ENCODE results near the gene UTS2B. TPM values are rescaled to one million over a fixed set of nuclear protein-coding genes. Genes with fewer than 3 reads are reported as not detected.

UTS2B gene
- total and polyA plus RNA-seq, 2 of the 13 experiments (the other 11 are each of a cell fraction or from before 2014, with no cell fraction given), result 0.03 to 0.46 TPM

- no peaks in the 10 kb centered on the region for H3K4me1 ChIP-seq (ENCODE audit: insufficient read depth, low read length)
- H3K9ac ChIP-seq (ENCODE audit: insufficient read depth, low read depth, low read length), result no peak overlapping the region
- BruUV-seq (replicated peaks), result no TSS peak
- no peaks in the 10 kb centered on the region for H4K20me1 ChIP-seq (ENCODE audit: insufficient read depth, low read length)
- in situ Hi-C loops (cut with HindIII; ENCODE audit: extremely low pct_ligation_motif_present, low pct_unique_long_range_greater_than_20kb) (no loop called here), intact Hi-C loops (cut with micrococcal nuclease; ENCODE audit: unreplicated experiment) (no loop called here)
- no peak overlapping the region for H3K4me3 ChIP-seq (replicated peaks in 1 of 3; ENCODE audit: insufficient read depth in 1 of 3, low read depth in 2 of 3, low read length in 3 of 3)
- no peak for DNase-seq (ENCODE audit: low spot score)
- no peak overlapping the region for H2AFZ ChIP-seq (ENCODE audit: low read length)
- TF ChIP-seq KAT7 (CRISPR knock-in tag; IDR thresholded peaks at IDR 0.05; ENCODE audit: borderline replicate concordance), result no peak
- no peak overlapping the region for H3K4me2 ChIP-seq (ENCODE audit: low read depth, low read length)
- ChIA-PET CTCF (ENCODE audit: low intra/inter-chr PET ratio, low total read pairs) (no interaction called here), POLR2A (no interaction called here)
- no peaks in the 10 kb centered on the region for H3K36me3 ChIP-seq (replicated peaks in 1 of 2; ENCODE audit: control insufficient read depth in 1 of 2, insufficient read depth in 2 of 2, low read length in 2 of 2)
- 55% methylated on average over 5 of the region's 5 CpGs for WGBS (ENCODE audit: low lambda C conversion rate)
- H3K9me3 ChIP-seq (ENCODE audit: low read length), result no peaks in the 10 kb centered on the region
- no peak overlapping the region for H3K27ac ChIP-seq (ENCODE audit: extremely low read length, insufficient read depth, low read length)
- ATAC-seq, result no peak
- H3K79me2 ChIP-seq (ENCODE audit: insufficient read depth, low read length), result no peaks in the 10 kb centered on the region
- FAIRE-seq, result no peak
- no peaks in the 10 kb centered on the region; a peak in 1 of 5 replicates for H3K27me3 ChIP-seq (ENCODE audit: control insufficient read depth in 1 of 2, insufficient read depth in 2 of 2, low read length in 2 of 2)
Observed at GRCh38 chr3:191292243-191293015, 37.9 kb downstream of the UTS2B start.

GRCh38 chr3:191290311-191291025, 39.9 kb downstream of the UTS2B start:
- H2AFZ ChIP-seq (ENCODE audit: low read length), result no peak overlapping the region
- no peak for FAIRE-seq
- no TSS peak for BruUV-seq (replicated peaks)
- TF ChIP-seq JDP2 (CRISPR knock-in tag; IDR thresholded peaks at IDR 0.05; ENCODE audit: borderline replicate concordance) (no peak), AGO1 (IDR thresholded peaks at IDR 0.05; ENCODE audit: low read depth, low read length, poor library complexity, severe bottlenecking) (no peak), SNAPC5 (CRISPR knock-in tag; IDR thresholded peaks at IDR 0.05; ENCODE audit: borderline replicate concordance) (no peak), NCOA1 (CRISPR knock-in tag; IDR thresholded peaks at IDR 0.05) (no peak), E2F1 (CRISPR knock-in tag; IDR thresholded peaks at IDR 0.05) (no peak), TP53 (CRISPR knock-in tag; conservative IDR thresholded peaks at IDR 0.05) (no peak), GFI1 (CRISPR knock-in tag; IDR thresholded peaks at IDR 0.05; ENCODE audit: borderline replicate concordance) (no peak), TMF1 (CRISPR knock-in tag; IDR thresholded peaks at IDR 0.05; ENCODE audit: low read depth) (no peak), ZNF513 (CRISPR knock-in tag; conservative IDR thresholded peaks at IDR 0.05) (no peak), ZNF562 (CRISPR knock-in tag; IDR thresholded peaks at IDR 0.05; ENCODE audit: borderline replicate concordance) (no peak), ZNF724P (CRISPR knock-in tag; IDR thresholded peaks at IDR 0.05; ENCODE audit: borderline replicate concordance) (no peak), RXRA (CRISPR knock-in tag; IDR thresholded peaks at IDR 0.05) (no peak), SMARCC2 (IDR thresholded peaks at IDR 0.05) (no peak), FOXK1 (CRISPR knock-in tag; IDR thresholded peaks at IDR 0.05; ENCODE audit: borderline replicate concordance, low read depth) (no peak)

More at GRCh38 chr3:191290311-191291025, 39.9 kb downstream of the UTS2B start:
- ATAC-seq (no peak), DNase-seq (ENCODE audit: low spot score) (no peak)
- Histone ChIP-seq H3K27ac (ENCODE audit: extremely low read length, insufficient read depth, low read length) (no peak overlapping the region), H3K4me2 (ENCODE audit: low read depth, low read length) (no peak overlapping the region), H3K27me3 (ENCODE audit: control insufficient read depth in 1 of 2, insufficient read depth in 2 of 2, low read length in 2 of 2) (no peaks in the 10 kb centered on the region), H3K79me2 (ENCODE audit: insufficient read depth, low read length) (no peaks in the 10 kb centered on the region), H4K20me1 (ENCODE audit: insufficient read depth, low read length) (no peaks in the 10 kb centered on the region), H3K9me3 (ENCODE audit: low read length) (no peaks in the 10 kb centered on the region), H3K9ac (ENCODE audit: insufficient read depth, low read depth, low read length) (no peak overlapping the region), H3K36me3 (replicated peaks in 1 of 2; ENCODE audit: control insufficient read depth in 1 of 2, insufficient read depth in 2 of 2, low read length in 2 of 2) (no peaks in the 10 kb centered on the region), H3K4me1 (ENCODE audit: insufficient read depth, low read length) (no peaks in the 10 kb centered on the region), H3K4me3 (replicated peaks in 1 of 3; ENCODE audit: insufficient read depth in 1 of 3, low read depth in 2 of 3, low read length in 3 of 3) (no peak overlapping the region)
- in situ Hi-C loops (cut with HindIII; ENCODE audit: extremely low pct_ligation_motif_present, low pct_unique_long_range_greater_than_20kb) (no loop called here), intact Hi-C loops (cut with micrococcal nuclease; ENCODE audit: unreplicated experiment) (no loop called here)
- WGBS (ENCODE audit: low lambda C conversion rate), result 57% methylated on average over 4 of the region's 4 CpGs
- ChIA-PET POLR2A (no interaction called here), CTCF (ENCODE audit: low intra/inter-chr PET ratio, low total read pairs) (no interaction called here)
